NCI-H524 (cell line): Measurements from ENCODE around the gene FAR1.
A peak's percentile ranks its signal among the peaks of the same experiment; 100 is the strongest.

Experiments used
- DNase-seq, 2 experiments: peaks; one replicate each; lab custom pipeline; 2025; lab: John Stamatoyannopoulos, UW

FAR1 gene

GRCh38 chr11:13777341-13777985, 109.0 kb downstream of the FAR1 start:
- no peak for DNase-seq

- DNase-seq = no peak
These were observed 109.9 kb downstream of the FAR1 start for GRCh38 chr11:13778345-13778744.

GRCh38 chr11:13781153-13781552, 112.7 kb downstream of the FAR1 start:
- peak in 1 of 2 experiments; percentile 10 for DNase-seq
